ENCODE results near the gene NT5DC3.

The NT5DC3 gene

GRCh38 chr12:103742349-103742932, 98.6 kb downstream of the NT5DC3 start:
- peak; percentile 95 for DNase-seq

GRCh38 chr12:103737881-103738280, 103.2 kb downstream of the NT5DC3 start:
- DNase-seq, result no peak

GRCh38 chr12:103736572-103736971, 104.5 kb downstream of the NT5DC3 start:
- no peak for DNase-seq

GRCh38 chr12:103735291-103735690, 105.7 kb downstream of the NT5DC3 start:
- no peak for DNase-seq

- DNase-seq, result no peak
Observed at GRCh38 chr12:103734863-103735262, 106.2 kb downstream of the NT5DC3 start.

- DNase-seq, result no peak
Observed at GRCh38 chr12:103731539-103731938, 109.5 kb downstream of the NT5DC3 start.

GRCh38 chr12:103729499-103729898, 111.5 kb downstream of the NT5DC3 start:
- DNase-seq, result no peak

GRCh38 chr12:103728323-103728722, 112.7 kb downstream of the NT5DC3 start:
- DNase-seq, result no peak

- no peak for DNase-seq
Observed at GRCh38 chr12:103727638-103728037, 113.4 kb downstream of the NT5DC3 start.

- DNase-seq, result no peak
Observed at GRCh38 chr12:103725398-103725797, 115.6 kb downstream of the NT5DC3 start.

Data from NCI-H2171 (cell line).